ENCODE results near the gene CAPN7.

Gene CAPN7

DNA sequence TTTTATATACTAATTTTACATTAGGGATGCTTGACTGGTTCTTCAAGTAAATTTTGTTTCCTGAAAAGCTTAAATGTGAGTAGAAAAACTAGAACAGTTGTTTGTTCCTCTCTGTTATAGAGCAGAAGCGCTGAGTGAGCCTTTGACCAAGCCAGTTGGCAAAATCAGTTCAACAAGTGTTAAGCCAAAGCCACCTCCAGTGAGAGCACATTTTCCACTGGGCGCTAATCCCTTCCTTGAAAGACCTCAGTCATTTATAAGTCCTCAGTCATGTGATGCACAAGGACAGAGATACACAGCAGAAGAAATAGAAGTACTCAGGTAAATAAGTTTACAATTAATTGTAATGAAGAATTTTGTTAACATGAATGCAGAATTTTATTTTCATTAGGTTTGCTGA, 14.6 kb downstream of the CAPN7 start:
- peaks cover 78% of the 10 kb centered on the region for H3K36me3 ChIP-seq (ENCODE audit: insufficient read depth, insufficient read length, low read length)
- TF ChIP-seq ZNF274 (IDR thresholded peaks at IDR 0.05; ENCODE audit: low read depth, low read length), result no peak
- TF ChIP-seq YY1 (IDR thresholded peaks at IDR 0.05; ENCODE audit: insufficient read depth, insufficient read length), result no peak
- no peak for TF ChIP-seq SUZ12 (IDR thresholded peaks at IDR 0.05; ENCODE audit: extremely low read depth, insufficient read depth, insufficient read length)

GRCh38 chr3:15221574-15222217, 15.7 kb downstream of the CAPN7 start:
- no peak overlapping the region for H3K4me3 ChIP-seq (ENCODE audit: insufficient read length, low read depth)
- H3K9me3 ChIP-seq (ENCODE audit: insufficient read depth, low read length), result no peaks in the 10 kb centered on the region
- no peak overlapping the region for H3K9ac ChIP-seq (ENCODE audit: insufficient read length, low read depth)
- DNase-seq (ENCODE audit: low read depth, low spot score), result no peak
- H3K27me3 ChIP-seq (ENCODE audit: insufficient read depth, insufficient read length), result no peaks in the 10 kb centered on the region
- H3K4me1 ChIP-seq (ENCODE audit: insufficient read depth, insufficient read length), result no peaks in the 10 kb centered on the region
- TF ChIP-seq SUZ12 (IDR thresholded peaks at IDR 0.05; ENCODE audit: extremely low read depth, insufficient read depth, insufficient read length) (no peak), YY1 (IDR thresholded peaks at IDR 0.05; ENCODE audit: insufficient read depth, insufficient read length) (no peak), ZNF274 (IDR thresholded peaks at IDR 0.05; ENCODE audit: low read depth, low read length) (no peak)
- H3K36me3 ChIP-seq (ENCODE audit: insufficient read depth, insufficient read length, low read length), result peaks cover 73% of the 10 kb centered on the region

More for the DNA sequence above, 14.6 kb downstream of the CAPN7 start:
- H3K27me3 ChIP-seq (ENCODE audit: insufficient read depth, insufficient read length), result no peaks in the 10 kb centered on the region
- DNase-seq (ENCODE audit: low read depth, low spot score), result no peak
- H3K4me3 ChIP-seq (ENCODE audit: insufficient read length, low read depth), result no peak overlapping the region
- H3K9me3 ChIP-seq (ENCODE audit: insufficient read depth, low read length), result no peaks in the 10 kb centered on the region
- H3K9ac ChIP-seq (ENCODE audit: insufficient read length, low read depth), result no peak overlapping the region
- no peaks in the 10 kb centered on the region for H3K4me1 ChIP-seq (ENCODE audit: insufficient read depth, insufficient read length)

DNA sequence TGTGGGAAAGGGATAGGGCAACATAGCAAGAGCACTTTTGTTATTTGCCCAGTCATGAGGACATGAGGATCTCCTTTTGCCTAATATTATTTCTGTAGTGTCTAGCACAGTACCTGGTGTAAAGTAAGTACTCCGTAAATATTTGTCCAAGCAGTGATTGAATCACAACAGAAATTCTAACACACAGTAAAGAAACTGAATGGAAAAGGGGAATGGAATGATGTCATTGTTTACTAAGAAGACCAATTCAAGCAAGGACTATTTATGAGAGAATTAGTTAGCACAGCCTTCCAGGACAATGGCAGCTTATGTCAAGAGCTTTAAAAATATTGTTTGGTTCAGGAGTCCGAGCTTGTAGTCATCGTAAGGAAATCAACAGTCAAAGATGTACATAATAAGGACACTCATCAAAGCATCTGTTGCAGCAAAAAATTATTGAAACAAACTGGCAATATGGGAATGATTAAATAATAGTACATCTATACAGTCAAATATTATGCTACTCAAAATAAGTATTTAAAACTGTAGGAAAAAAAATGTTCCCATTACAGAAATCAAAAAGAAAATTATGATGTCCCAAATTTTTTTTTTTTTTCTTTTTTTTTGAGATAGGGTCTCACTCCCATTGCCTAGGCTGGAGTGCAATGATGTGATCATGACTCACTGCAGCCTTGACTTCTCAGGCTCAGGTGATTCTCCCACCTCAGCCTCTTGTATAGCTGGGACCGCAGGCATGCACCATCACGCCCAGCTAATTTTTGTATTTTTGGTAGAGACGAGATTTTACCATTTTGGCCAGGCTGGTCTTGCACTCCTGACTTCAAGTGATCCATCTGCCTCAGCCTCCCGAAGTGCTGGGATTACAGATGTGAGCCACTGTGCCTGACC, 17.9 kb downstream of the CAPN7 start:
- no peak for DNase-seq (ENCODE audit: low read depth, low spot score)
- Histone ChIP-seq H3K4me3 (ENCODE audit: insufficient read length, low read depth) (no peak overlapping the region), H3K36me3 (ENCODE audit: insufficient read depth, insufficient read length, low read length) (peaks cover 72% of the 10 kb centered on the region), H3K9me3 (ENCODE audit: insufficient read depth, low read length) (no peaks in the 10 kb centered on the region), H3K4me1 (ENCODE audit: insufficient read depth, insufficient read length) (no peaks in the 10 kb centered on the region), H3K27me3 (ENCODE audit: insufficient read depth, insufficient read length) (no peaks in the 10 kb centered on the region), H3K9ac (ENCODE audit: insufficient read length, low read depth) (no peak overlapping the region)
- TF ChIP-seq YY1 (IDR thresholded peaks at IDR 0.05; ENCODE audit: insufficient read depth, insufficient read length) (no peak), SUZ12 (IDR thresholded peaks at IDR 0.05; ENCODE audit: extremely low read depth, insufficient read depth, insufficient read length) (no peak), ZNF274 (IDR thresholded peaks at IDR 0.05; ENCODE audit: low read depth, low read length) (no peak)

- TF ChIP-seq YY1 (IDR thresholded peaks at IDR 0.05; ENCODE audit: insufficient read depth, insufficient read length) (no peak), SUZ12 (IDR thresholded peaks at IDR 0.05; ENCODE audit: extremely low read depth, insufficient read depth, insufficient read length) (no peak), ZNF274 (IDR thresholded peaks at IDR 0.05; ENCODE audit: low read depth, low read length) (no peak)
- H3K9me3 ChIP-seq (ENCODE audit: insufficient read depth, low read length), result no peaks in the 10 kb centered on the region
- no peak overlapping the region for H3K9ac ChIP-seq (ENCODE audit: insufficient read length, low read depth)
- no peaks in the 10 kb centered on the region for H3K4me1 ChIP-seq (ENCODE audit: insufficient read depth, insufficient read length)
- H3K4me3 ChIP-seq (ENCODE audit: insufficient read length, low read depth), result no peak overlapping the region
- H3K27me3 ChIP-seq (ENCODE audit: insufficient read depth, insufficient read length), result no peaks in the 10 kb centered on the region
- H3K36me3 ChIP-seq (ENCODE audit: insufficient read depth, insufficient read length, low read length), result peaks cover 72% of the 10 kb centered on the region
- no peak for DNase-seq (ENCODE audit: low read depth, low spot score)
These were observed 22.1 kb downstream of the CAPN7 start for GRCh38 chr3:15228147-15228546.

DNA sequence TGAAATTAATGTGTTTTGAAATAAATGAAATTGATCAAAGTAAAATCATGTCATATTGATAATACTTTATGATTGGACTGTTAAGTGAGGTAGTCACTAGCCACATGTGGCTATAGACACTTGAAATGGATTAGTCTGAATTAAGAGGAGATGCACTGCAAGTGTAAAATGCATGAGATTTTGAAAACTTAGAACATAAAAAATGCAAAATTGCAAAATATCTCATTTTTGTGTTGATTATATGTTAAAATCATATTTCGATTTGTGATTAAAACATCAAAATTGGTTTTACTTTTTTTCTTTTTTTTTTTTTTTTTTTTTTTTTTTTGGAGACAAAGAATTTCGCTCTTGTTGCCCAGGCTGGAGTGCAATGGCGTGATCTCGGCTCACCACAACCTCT, 23.2 kb downstream of the CAPN7 start:
- peaks cover 74% of the 10 kb centered on the region for H3K36me3 ChIP-seq (ENCODE audit: insufficient read depth, insufficient read length, low read length)

GRCh38 chr3:15241341-15241740, 35.3 kb downstream of the CAPN7 start:
- TF ChIP-seq SUZ12 (IDR thresholded peaks at IDR 0.05; ENCODE audit: extremely low read depth, insufficient read depth, insufficient read length) (no peak), YY1 (IDR thresholded peaks at IDR 0.05; ENCODE audit: insufficient read depth, insufficient read length) (no peak), ZNF274 (IDR thresholded peaks at IDR 0.05; ENCODE audit: low read depth, low read length) (no peak)
- no peak overlapping the region for H3K4me3 ChIP-seq (ENCODE audit: insufficient read length, low read depth)
- no peaks in the 10 kb centered on the region for H3K9me3 ChIP-seq (ENCODE audit: insufficient read depth, low read length)
- no peaks in the 10 kb centered on the region for H3K4me1 ChIP-seq (ENCODE audit: insufficient read depth, insufficient read length)
- peaks cover 81% of the 10 kb centered on the region for H3K36me3 ChIP-seq (ENCODE audit: insufficient read depth, insufficient read length, low read length)
- no peaks in the 10 kb centered on the region for H3K27me3 ChIP-seq (ENCODE audit: insufficient read depth, insufficient read length)
- peak; percentile 9 for DNase-seq (ENCODE audit: low read depth, low spot score)
- no peak overlapping the region for H3K9ac ChIP-seq (ENCODE audit: insufficient read length, low read depth)

More for the DNA sequence above, 23.2 kb downstream of the CAPN7 start:
- no peak for DNase-seq (ENCODE audit: low read depth, low spot score)
- no peaks in the 10 kb centered on the region for H3K4me1 ChIP-seq (ENCODE audit: insufficient read depth, insufficient read length)
- TF ChIP-seq SUZ12 (IDR thresholded peaks at IDR 0.05; ENCODE audit: extremely low read depth, insufficient read depth, insufficient read length) (no peak), ZNF274 (IDR thresholded peaks at IDR 0.05; ENCODE audit: low read depth, low read length) (no peak), YY1 (IDR thresholded peaks at IDR 0.05; ENCODE audit: insufficient read depth, insufficient read length) (no peak)
- H3K9me3 ChIP-seq (ENCODE audit: insufficient read depth, low read length), result no peaks in the 10 kb centered on the region
- no peak overlapping the region for H3K9ac ChIP-seq (ENCODE audit: insufficient read length, low read depth)
- H3K4me3 ChIP-seq (ENCODE audit: insufficient read length, low read depth), result no peak overlapping the region
- H3K27me3 ChIP-seq (ENCODE audit: insufficient read depth, insufficient read length), result no peaks in the 10 kb centered on the region

Measured in NT2/D1 (cell line).